CD4-positive, alpha-beta T cell treated with Interleukin-4 for 1 hour (primary cell): ENCODE results near the gene LARP4B.

ENCODE experiments used
- DNase-seq, 2 donors: peaks; one replicate each; pipeline ENCODE4 v3.0.0-alpha.2; 2020 to 2022

LARP4B gene

DNA sequence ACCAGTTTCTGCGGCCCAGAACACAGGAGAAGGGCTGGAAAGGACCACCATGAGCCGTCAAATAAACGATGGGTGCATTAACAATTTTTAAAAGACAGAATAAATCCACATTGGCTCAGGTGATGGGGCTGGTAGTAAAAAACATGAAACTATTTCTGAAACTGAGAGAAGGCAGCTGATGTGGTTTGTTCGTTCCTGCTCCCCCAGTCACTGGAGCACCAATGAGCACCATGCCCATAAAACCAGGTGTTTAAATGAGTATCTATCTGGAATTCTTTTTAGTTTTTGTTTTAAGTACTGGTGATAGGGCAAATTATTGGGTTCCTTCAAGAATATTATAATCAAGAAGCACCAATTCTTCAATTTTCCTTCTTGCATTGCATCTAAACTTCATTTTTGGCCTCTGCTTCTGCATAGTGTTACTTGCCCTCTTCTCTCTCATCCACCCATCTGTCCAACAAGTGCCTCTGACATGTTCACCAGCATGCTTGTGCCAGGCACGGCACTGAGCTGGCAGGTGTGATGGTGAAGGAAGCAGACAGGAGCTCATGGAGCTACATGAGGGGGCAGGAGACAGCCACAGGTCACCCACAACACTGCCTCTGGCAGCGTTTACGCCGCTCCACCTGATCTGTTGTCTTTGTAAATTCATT is 65.5 kb downstream of the LARP4B start:
- no peak for DNase-seq

DNA sequence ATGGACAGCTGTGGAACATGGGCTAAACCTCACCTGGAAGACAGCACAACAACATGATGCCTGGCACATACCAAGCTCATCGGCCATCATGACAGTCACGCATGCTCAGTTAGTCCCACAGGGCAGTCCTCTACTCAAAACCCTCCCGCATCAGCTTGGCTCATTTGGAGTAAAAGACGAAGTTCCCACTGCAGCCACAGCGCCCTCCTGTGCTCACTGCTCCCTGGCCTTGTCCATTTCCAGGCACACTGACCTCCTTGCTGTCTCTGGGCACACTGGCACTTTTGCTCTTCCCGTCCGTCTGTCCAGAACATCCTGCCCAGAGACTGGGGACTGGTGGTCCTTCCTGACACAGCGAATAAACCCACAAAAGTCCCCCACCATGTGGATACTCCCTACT is 66.2 kb downstream of the LARP4B start:
- no peak for DNase-seq

DNA sequence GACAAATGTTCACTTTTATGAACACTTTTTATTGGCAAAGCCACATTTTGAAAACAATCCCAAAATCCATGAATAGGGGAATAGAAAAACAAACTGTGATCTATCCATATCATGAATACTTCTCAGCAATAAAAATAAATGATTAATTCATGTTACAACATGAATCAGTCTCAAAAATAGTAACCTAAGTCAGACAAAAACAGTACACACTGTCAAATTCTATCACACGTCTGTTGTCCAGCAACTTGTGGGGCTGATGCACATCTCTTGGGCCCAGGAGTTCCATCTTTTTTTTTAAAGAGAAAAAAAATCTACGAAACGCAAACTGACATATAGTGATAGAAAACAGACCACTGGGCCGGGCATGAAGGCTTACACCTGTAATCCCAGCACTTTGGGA is 71.0 kb downstream of the LARP4B start:
- no peak for DNase-seq

- no peak for DNase-seq
Observed at GRCh38 chr10:856416-857157, 74.9 kb downstream of the LARP4B start.

DNA sequence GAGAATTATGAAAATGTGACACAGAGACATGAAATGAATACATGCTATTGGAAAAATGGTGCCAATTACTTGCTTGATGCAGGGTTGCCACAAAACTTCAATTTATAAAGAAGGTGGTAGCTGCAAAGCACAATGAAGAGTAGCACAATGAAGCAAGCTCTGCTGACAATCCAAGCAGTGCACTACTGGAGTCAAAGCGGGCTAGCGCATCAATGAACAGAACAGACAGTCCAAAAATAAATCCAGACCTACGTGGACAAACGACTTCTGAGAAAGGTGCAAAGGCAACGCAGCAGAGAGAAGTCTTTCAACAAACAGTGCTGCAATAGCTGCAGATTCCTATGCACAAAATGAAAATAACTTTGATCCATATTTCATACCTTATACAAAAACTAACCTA is 75.8 kb downstream of the LARP4B start:
- no peak for DNase-seq

GRCh38 chr10:855079-855478 is 76.4 kb downstream of the LARP4B start:
- DNase-seq: no peak

GRCh38 chr10:853017-853416 is 78.5 kb downstream of the LARP4B start:
- no peak for DNase-seq

DNA sequence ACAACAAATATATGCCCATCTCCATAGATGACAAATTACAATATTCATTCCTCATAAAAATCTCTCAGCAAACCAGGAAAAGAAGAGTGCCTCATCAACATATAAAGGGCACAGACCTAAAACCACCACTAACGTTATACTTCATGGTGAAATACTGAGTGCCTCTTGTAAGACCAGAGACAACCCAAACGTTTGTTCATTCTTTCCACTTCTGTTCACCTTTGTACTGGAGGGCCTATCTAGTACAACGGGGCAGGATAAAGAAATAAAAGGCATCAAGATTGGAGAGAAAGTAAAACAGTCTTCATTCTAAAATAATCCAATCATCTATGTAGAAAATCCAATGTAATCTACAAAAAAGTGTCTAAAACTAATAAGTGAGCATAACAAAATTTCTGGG is 79.1 kb downstream of the LARP4B start:
- DNase-seq: no peak

- DNase-seq: no peak
Observed at GRCh38 chr10:851901-852300, 79.6 kb downstream of the LARP4B start.

- DNase-seq: no peak
Observed at GRCh38 chr10:850093-850492, 81.4 kb downstream of the LARP4B start.

- no peak for DNase-seq
Observed at GRCh38 chr10:847868-848267, 83.6 kb downstream of the LARP4B start.

- no peak for DNase-seq
Observed at GRCh38 chr10:846126-846685, 85.3 kb downstream of the LARP4B start.

DNA sequence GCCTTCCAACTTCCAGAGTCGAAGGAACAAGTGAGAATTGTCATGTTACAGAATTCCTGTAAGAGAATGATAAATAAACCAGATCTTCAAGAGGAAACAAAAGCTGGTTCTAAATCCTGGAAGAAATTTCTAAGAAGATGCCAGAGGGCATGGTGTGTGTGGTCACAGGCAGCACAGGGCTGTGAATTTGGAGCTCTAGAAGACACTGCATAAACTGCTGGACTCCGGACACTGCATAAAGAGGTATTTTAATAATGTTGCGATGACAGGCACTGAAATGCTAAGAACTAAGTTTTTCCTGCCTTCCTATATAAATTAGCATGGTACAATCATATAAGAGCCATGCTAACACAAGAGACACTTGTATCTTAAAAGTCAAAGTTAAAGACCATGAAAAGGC is 86.0 kb downstream of the LARP4B start:
- no peak for DNase-seq

DNA sequence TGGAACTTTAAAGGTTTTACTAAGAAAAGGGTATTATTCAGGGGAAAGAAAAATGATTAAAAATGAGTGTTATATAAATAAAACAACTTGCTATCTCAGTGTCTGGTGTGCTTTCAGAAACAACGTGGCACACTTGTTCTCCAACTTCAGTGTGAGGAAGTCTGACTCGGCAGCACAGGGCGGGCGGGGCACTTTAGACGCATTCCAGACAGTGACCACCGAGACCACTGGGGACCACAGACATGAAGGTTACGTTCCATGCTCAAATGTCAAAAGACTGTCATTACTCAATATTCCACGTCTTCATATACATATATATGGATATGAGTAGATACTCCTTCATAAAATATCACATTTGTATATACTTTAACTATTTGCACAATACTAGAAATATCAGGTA is 87.0 kb downstream of the LARP4B start:
- no peak for DNase-seq

DNA sequence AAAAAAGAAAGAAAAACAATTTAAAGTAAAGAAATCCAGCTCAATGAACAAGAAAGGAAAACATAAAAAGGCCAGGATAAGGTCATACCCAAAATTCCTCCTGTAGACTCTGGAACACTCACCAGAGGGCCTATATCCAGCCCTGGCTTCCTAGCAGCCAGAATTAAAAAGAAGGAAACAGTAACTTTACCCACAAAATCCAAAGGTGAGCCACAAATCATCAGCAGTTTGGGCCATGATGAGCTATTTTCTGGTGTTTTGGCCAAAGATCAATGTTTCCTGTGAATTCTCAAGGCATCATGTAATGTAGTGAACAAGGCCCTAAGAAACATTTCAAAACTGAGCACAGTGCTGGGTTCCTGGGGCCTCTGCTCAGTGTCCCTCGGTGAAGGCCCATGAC is 87.8 kb downstream of the LARP4B start:
- no peak for DNase-seq

GRCh38 chr10:842795-843194 is 88.7 kb downstream of the LARP4B start:
- DNase-seq: no peak

DNA sequence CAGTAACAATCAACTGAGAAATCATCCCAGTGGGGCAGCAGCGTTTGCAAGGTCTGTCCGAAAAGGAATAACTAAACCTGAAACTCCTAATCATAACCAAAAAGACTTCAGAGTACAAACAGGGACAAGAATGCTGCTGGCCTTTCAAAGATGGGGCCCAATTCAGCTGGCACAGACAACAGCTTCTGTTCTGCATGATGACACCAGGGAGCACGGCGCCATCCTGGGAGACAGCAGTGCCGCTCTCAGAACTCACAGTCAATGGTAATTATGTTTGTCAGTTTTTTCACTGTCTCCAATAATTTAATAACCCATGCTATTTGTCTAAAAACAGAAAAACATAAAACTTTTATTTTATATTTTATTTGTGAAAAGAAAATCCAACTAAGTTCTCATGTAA is 90.0 kb downstream of the LARP4B start:
- no peak for DNase-seq

DNA sequence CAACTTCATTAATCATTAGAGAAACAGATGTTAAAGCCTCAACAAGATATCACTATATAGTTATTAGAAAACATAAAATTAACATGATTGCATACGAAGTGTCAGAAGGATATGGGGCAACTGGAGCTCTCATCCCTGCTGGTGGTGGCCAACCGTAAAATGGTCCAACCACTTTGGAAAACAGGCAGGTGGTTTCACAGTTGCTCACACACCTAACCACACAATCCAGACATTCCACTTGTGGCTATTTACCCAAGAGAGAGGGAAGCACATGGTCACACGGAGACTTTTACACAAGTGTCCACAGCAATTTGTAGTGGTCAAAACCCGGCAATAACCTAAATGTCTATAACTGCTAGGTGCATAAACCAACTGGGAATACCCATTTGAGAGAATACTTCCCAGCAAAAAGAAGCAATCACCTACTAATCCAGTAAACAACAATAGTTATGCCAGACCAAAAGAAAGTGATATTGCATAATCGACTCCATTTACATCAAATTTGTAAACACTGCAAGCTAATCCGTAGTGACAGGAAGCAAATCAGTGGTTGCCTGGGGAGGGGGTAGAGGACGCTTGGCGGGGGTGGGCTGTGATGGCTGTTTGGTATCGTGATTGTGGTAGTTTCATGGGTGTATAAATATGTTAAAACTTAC is 91.8 kb downstream of the LARP4B start:
- DNase-seq: no peak

DNA sequence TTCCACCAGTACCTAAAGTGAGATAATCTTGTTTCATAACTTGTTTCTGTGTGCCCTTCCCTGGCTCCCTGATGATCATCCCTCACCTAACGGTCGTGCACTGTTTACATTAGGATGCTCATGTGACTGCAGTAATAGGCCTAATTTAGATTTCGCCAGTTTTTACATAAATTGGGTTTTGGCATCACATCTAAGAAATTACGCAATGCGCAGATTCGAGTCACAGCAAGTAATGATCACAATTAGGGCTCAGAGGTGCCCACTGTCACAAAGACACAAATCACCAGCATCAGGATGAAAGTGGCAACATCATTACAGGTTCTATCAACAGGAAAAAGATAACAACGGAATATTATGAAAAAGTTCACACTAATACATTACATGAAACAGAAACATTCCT is 94.7 kb downstream of the LARP4B start:
- no peak for DNase-seq

GRCh38 chr10:834493-834892 is 97.0 kb downstream of the LARP4B start:
- DNase-seq: no peak

DNA sequence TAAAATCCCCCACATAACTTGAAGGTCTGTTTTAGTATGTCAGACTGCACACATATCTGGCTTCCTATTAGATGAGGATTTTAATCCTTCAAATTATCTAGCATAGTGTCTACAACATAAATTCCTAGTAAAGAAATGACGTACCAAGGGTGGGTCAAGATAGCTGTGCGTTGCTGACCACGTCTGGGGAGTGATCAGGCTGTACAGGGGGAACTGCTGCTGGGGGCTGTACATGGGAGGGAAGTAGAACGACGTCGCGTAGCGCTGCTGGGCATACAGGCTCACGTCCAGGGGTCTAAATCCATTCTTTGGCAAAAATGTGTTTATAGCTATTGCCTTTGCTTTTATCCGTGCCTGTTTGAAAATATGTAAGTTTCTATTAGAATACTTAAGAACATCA is 102.3 kb downstream of the LARP4B start:
- no peak for DNase-seq

DNA sequence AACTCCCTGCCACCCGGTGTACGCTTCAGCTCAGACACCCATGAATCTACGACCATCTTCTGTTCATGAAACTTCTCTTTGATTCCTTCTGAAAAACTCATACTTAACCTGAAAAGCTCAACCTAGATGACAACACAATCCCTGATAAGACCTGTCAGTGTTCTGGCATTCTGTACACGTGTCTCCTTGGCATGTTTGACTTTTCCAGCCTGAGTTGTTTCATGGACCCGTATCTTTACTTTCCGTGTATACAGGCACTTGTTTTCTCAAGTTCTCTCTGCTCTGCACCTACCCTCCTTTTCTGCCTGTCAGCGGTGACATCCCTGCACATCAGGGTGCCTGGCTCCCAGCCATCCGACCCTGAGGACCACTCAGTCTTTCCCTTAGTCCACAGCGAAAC is 103.3 kb downstream of the LARP4B start:
- no peak for DNase-seq

DNA sequence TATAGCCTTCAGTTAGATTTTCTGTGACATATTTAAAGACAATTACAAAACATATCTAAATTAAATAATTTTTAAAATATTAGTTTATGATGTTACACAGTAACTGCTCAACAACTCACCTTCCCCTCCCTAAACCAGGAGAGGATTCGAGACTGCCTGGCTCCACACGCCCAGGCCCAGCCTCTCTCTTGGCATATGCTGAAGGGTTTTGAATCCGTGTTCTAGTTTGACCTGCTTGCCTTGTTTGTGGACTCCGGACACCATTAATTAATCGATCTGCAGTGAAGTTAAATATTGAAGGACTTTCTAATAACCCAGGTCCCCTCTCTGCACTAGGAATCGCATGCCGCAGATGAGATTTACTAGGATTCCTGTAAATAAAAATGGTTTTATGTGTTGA is 106.6 kb downstream of the LARP4B start:
- DNase-seq: no peak

DNA sequence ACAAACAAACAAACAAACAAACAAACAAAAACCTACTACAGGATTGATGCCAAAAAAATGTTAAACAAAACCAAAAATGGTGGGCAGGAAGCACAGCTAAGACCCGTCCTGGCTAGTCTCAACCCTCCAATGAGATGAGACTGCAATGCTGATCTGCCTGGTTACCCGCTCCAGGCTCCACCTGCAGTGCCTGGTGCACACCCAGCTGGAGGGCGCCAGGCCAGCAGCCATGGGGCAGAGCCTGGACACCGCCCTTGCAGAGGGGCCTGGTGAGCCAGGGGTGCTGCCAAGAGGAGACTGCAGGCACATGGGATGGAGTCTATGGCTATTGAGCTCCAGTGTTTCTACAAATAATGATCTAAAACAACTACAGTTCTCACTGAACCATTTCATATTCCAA is 107.0 kb downstream of the LARP4B start:
- no peak for DNase-seq
